GM18951 (cell line): ENCODE measurements around the gene CACNA2D3.

Source experiments
- POLR2A ChIP-seq: IDR thresholded peaks from 4 replicates; pipeline ENCODE4 v1.6.1; 2011; ENCODE audit warnings: mild to moderate bottlenecking; ENCODE audit not compliant: insufficient read length, insufficient read depth; ENCODE audit errors: extremely low read depth
- in situ Hi-C: fragments of 300-500 bp; cut with MboI; formaldehyde crosslinking; loops from one replicate; pipeline ENCODE4 v1.12.0; 2022; ENCODE audit warnings: low sequenced_read_pairs, mixed read lengths, inconsistent platforms; ENCODE audit not compliant: unreplicated experiment

Gene CACNA2D3

DNA sequence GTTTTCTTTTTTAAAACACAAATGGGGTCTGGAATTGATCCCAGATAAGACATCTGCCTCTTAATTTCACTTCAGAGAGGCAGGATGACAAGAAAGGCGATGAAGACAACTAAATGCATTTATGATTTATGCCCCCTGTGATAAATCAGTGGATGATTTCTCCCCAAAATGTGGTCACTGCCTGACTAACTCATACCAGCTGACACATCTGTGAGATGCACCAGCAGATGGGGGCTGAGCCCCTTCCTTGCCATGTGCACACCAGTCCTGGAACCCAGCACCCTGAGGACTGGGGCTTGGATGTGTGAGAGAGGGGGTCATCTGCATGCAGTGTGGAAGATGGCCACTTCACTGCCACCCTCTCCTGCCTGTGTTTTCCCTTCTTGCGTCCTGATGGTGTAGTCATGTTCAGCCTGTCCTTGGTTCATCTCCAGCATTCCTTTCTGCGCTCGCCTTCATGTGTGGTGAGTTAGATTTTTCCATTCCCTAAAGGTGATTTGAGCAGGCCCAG lies 541.2 kb downstream of the CACNA2D3 start:
- no peak for TF ChIP-seq POLR2A
- in situ Hi-C loops, result no loop called here

DNA sequence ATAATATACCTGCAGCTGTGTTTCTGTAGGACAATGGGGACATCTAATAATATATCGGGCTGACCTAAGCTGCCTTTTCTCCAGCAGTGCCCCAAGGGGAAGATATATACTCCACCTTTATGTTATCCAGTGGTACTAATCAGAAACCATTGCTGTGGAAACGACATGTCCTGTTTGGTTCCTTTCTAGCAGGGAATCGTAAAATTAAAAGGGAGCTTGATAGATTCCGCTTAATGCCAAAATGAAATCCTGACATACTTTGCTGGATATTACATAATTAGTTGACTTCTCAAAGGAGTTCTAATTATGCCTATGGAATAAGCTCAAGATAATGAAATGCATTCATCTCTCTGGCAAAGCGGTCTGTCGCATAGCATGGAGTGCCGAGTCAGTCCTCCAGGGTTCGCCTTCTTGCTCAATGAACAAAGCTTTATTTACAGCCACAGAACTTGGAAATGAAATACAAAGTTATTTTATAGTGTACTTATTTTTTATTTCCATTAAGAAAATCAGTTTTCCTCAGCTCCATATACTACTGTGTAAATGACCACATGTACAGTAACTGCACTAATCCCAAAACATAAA lies 542.8 kb downstream of the CACNA2D3 start:
- in situ Hi-C loops, result no loop called here
- no peak for TF ChIP-seq POLR2A

DNA sequence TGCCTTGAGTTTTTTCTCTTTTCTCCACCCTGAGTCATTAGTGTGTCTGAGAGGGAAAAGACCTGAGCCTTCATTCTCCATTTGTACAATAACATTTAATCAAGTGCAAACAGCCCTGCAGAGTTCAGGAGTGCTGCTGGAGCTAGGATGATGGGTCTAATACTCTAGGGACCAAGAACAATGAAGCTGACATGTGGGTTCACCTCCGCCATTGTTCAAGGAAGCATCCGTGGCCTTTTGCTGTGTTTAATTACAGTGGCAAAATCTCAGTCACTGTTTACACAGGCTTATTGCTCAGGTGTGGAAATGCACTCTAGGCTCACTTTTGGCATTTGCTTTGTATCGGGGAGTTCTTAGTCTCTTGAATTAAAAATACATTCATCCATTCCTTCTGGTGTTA lies 545.9 kb downstream of the CACNA2D3 start:
- in situ Hi-C loops, result no loop called here
- TF ChIP-seq POLR2A, result no peak

DNA sequence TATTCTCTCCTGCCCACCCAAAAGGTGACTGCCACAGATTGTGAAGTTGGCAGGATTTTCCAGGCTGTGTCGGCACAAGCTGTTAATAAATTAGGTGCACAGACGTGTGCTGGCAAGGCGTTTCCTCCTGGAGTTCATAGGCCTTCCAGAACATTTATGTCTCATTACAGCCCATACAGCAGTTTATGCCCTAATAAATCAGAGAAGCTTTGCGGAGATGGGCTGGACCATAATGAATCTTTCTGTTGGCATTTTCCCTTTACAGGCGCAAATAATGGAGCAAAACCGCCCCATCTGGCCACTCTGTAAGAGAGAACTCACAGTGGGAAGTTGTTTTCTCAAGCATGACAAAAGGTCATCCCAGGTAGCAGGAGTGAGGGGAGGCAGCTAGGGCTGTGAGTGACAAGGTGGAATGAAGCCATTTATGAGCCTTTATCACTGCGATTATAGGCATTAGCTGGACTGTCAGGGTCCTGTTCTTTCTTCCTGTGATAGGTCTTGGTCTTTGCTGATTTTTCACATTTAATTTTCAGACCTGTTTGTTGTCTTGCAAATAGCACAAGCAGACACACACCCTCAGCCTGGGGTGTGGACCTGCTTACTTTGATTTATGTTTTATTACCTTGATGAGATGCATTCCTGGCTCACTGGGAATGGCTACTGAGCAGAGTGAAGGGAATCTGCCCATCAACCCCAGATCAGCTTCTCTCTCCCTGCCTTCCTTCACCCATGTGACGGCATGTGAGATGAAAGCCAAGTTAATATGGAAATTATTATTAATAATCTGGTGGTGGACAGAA lies 548.0 kb downstream of the CACNA2D3 start:
- in situ Hi-C loops, result no loop called here
- no peak for TF ChIP-seq POLR2A

DNA sequence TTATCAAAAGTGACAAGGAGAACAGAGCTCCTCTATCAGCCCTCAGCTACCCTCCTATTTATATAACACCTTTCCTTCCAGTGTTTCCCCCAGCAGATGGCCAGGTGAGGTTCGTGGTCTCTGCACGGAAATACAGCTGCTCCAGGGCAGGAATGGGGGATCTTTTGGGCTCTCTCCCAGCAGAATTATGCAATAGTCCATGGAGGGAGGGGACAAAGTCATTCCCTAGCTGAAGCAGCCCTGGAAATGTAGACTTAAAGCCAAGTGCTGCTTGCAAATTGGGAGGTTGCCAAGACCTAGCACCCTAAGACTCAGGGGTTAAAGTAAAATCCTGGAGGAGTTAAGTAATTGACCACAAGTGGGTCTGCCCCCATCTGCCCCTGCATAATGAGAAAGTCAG lies 549.2 kb downstream of the CACNA2D3 start:
- TF ChIP-seq POLR2A, result no peak
- in situ Hi-C loops, result no loop called here

DNA sequence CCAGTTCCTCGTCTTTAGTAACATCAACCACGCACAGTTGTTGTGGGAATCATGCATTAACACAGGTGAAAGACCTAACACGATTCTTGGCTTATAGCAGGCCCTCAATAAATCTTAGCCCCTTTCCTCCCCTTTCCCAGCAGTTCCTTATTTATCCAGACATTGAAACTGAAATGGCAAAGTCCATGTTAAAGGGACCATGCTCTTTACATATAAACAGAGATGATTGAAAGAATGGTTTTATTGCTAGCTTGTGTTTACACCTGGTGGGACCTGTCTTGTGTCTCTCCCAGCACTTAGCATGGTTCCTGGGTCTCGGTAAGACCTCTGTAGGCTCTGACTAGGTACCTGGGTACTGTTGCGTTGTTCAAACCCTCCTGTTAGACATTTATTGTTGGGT lies 553.7 kb downstream of the CACNA2D3 start:
- TF ChIP-seq POLR2A, result no peak
- in situ Hi-C loops, result no loop called here

DNA sequence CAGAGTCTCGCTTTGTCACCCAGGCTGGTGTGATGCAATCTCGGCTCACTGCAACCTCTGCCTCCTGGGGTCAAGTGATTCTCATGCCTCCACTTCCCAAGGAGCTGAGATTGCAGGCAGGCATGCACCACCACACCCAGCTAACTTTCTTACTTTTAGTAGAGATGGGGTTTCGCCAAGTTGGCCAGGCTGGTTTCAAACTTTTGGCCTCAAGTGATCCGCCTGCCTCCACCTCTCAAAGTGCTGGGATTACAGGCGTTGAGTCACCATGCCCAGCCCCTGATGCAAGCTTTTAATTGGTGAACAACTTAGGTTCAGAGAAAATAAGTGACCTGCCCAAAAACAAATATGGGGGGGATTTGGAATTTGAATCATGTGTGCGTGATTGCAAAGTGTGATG lies 559.4 kb downstream of the CACNA2D3 start:
- no peak for TF ChIP-seq POLR2A
- in situ Hi-C loops, result no loop called here

DNA sequence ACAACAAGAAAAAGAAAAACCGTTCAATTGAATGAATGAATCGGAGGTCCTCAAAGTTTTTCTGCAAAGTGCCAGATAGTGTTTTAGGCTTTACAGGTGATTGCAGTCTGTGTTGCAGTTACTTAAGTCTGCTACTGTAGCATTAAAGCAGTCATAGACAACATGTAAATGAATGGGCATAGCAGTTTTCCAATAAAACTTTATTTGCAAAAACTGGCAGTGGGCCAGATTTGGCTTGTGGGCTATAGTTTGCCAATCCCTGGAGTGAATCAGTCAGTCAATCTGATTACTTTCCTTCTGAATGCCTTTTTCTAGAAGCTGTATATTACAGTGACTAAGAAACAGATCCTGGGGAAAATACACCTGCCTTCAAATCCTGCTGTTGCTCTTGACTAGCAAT lies 562.9 kb downstream of the CACNA2D3 start:
- no peak for TF ChIP-seq POLR2A
- in situ Hi-C loops, result no loop called here

DNA sequence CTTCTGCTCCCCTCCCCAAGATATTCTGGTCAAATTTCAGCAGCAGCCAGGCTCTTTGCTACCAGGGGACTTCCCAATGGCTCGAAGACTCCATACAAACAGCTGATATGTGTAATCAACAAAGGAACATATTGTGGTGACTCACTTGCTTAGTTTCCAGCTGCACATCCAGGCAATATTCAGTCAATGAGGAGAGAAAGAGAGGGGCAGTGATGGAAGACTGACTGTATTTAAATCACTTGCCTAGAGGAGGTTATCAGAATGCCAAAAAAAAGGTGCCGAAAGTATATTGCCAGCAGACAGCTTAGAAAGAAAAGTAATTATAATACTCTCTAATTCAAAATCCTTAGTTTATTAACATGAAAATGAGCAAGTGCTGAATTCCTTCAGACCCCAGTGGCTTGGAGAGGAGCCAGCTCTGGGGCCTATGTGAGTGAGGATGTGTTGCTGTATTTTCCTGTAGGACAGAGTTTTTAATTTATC lies 569.0 kb downstream of the CACNA2D3 start:
- in situ Hi-C loops, result no loop called here
- TF ChIP-seq POLR2A, result no peak

DNA sequence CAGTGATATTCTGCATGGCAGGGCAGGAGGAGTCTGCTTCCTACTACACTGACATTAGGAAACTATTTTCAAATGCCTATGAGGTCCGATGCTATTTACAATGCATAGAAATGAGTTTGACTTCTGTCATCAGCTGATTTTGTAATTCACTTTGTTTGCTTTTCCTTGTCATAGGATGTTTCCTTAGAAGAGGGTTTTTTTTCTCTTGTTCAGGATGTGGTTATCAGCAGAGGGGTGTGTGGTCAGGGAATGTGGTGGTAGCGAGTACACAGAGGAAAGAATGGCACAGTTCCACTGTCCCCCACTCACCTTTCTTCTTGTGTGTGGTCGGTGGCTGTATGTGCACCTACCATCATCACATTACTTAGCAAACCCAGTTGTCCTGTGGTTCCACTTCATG lies 574.0 kb downstream of the CACNA2D3 start:
- in situ Hi-C loops, result no loop called here
- TF ChIP-seq POLR2A, result no peak

DNA sequence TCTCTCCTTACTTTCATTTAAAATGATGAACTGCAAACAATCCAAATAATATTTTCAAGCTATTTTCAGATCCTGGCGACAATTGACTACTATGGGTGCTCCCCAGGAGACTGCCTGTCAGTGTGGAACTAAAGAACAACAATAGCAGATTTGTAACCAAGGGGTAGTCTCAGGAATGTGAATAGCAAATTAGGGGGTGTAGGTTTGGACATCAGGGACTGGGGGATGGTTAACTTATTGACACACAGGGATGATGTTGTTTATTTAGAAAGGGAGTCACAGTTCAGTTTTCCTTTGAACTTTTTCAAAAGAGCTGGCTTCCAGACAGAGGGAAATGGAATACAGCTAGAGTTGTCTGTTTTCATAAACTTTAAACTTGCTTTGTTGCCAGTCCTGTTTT lies 575.7 kb downstream of the CACNA2D3 start:
- in situ Hi-C loops, result no loop called here
- TF ChIP-seq POLR2A, result no peak

DNA sequence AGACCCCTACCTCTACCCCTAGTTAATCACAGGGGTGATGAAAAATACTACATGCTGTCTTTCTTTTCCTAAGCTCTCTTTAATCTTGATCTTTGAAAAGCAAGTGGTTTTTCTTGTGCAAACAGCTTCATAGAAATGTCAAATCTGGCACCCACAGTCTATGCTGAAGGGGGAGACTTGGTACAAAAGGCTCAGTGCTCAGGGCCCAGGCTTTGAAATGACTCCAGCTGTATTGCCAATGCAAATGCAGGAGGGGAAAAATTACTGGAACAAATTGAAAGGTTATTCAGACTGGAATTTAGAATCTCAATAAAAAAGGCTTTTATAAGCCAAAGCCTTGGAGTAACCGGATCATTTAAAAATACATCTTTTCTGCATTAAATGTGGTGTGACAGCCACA lies 581.6 kb downstream of the CACNA2D3 start:
- TF ChIP-seq POLR2A, result no peak
- in situ Hi-C loops, result no loop called here

DNA sequence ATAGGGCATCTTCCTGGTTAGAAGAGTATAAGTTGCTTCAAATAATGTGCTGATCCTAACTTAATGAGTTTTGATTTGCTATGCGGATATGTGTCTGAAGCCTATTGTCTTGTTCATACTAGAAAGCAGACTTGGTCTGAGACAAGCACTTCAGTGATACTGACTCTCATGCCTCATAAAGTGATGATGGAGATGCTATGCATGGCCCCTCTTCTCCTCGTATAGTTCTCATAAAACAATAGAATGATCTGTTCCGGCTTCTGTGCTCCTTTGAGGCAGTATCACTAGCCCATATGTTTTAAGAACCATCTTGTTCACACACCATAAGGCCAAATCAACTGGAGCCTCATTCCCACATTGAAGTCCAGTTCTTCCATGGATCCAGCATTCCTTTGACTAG lies 583.4 kb downstream of the CACNA2D3 start:
- no peak for TF ChIP-seq POLR2A
- in situ Hi-C loops, result no loop called here

DNA sequence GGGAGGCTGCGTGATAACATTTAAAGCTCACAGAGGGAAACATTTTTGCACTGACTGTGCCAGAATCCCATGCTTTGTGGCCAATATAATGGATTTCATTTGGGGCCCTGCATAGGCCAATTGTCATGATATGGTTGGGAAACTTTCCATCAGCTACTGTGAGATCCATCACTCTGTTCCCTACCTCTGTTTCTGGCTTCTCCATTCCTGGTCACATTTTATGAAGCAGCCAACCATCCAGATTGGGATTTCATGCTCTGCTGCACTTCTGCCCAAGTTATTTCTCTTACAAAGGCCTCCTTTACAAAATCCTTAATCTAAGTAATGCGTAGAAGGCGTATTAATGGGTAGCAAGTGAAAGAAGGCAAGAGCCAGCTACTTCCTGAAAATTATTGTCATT lies 584.4 kb downstream of the CACNA2D3 start:
- TF ChIP-seq POLR2A, result no peak
- in situ Hi-C loops, result no loop called here

DNA sequence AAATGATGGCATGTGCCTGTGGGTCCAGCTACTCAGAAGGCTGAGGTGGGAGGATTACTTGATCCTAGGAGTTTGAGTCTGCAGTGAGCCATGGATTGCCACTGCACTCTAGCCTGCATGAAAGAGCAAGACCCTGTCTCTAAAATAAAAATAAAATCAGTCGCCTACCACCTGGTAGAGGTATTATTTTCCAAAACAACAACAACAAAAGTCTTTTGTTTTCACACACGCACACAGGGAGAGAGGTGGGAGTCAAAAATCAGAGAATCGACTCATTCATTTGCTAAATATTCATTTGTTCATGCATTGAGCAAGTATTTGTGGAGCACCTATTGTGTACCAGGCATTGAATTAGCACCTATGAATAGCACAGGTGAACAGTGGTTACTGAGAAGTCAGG lies 587.4 kb downstream of the CACNA2D3 start:
- in situ Hi-C loops, result no loop called here
- TF ChIP-seq POLR2A, result no peak

DNA sequence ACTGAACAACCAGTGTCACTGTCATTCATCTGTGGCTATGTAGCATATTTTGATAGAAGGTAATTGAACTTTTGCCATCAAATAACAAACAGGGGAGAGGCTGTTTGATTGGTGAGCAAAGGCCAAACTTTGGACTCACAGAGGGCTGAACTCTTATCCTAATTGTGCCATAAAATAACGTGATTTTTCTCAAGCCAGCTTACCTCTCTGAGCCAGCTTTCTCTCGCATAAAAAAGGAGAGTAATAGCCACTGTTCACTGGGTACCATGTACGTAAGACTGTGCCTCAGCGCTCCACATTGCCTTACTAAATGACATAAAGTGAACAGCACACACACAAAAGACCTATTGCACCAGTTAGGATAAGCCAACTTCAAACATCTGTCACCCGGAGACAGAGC lies 588.6 kb downstream of the CACNA2D3 start:
- in situ Hi-C loops, result no loop called here
- no peak for TF ChIP-seq POLR2A
